Fibroblast of villous mesenchyme (primary cell): Measurements from ENCODE around the gene GSTO1. TPM values are rescaled to one million over a fixed set of nuclear protein-coding genes. Genes with fewer than 3 reads are reported as not detected.

Experiments used
- DNase-seq: peaks from one replicate; pipeline ENCODE4 v3.0.0-alpha.2; 2010; ENCODE audit warnings: low read depth
- H3K4me3 ChIP-seq: 2 replicates; pipeline ENCODE4 v1.5.1; 2011; ENCODE audit warnings: low read depth, mild to moderate bottlenecking, low read length
- CTCF ChIP-seq: IDR thresholded peaks from 2 replicates; pipeline ENCODE4 v1.5.1; 2012; ENCODE audit warnings: low read depth, mild to moderate bottlenecking, low read length; ENCODE audit not compliant: insufficient read depth
- total RNA-seq: library from RNA; depleted of rRNA; stranded (reverse); fragments of >200 nt; gene quantifications from 2 replicates; pipeline ENCODE4 v1.2.3, GENCODE V29; 2012

GSTO1 gene
- total RNA-seq, 1 donor: 156 TPM

- DNase-seq: no peak
- H3K4me3 ChIP-seq: no peak overlapping the region
- no peak for TF ChIP-seq CTCF
Measured at GRCh38 chr10:104301907-104302690, 47.4 kb downstream of the GSTO1 start.

- H3K4me3 ChIP-seq: no peak overlapping the region
- TF ChIP-seq CTCF: no peak
- DNase-seq: no peak
Measured at GRCh38 chr10:104303594-104304355, 49.1 kb downstream of the GSTO1 start.

- H3K4me3 ChIP-seq: no peak overlapping the region
- TF ChIP-seq CTCF: no peak
- no peak for DNase-seq
Measured at GRCh38 chr10:104304356-104304745, 49.7 kb downstream of the GSTO1 start.

GRCh38 chr10:104304927-104305326, 50.2 kb downstream of the GSTO1 start:
- TF ChIP-seq CTCF: no peak
- no peak for DNase-seq
- H3K4me3 ChIP-seq: no peak overlapping the region

- no peak overlapping the region for H3K4me3 ChIP-seq
- no peak for TF ChIP-seq CTCF
- no peak for DNase-seq
Measured at GRCh38 chr10:104306897-104307296, 52.2 kb downstream of the GSTO1 start.

- H3K4me3 ChIP-seq: no peak overlapping the region
- DNase-seq: no peak
- no peak for TF ChIP-seq CTCF
Measured at GRCh38 chr10:104307576-104308438, 53.1 kb downstream of the GSTO1 start.
